KMS-11 (cell line): ENCODE results near the gene CDH19.

Experiments used
- H2AFZ ChIP-seq: fragments of 200-600 bp; sonication (generic); 2 replicates; pipeline ENCODE4 v1.6.1; 2016; ENCODE audit warnings: antibody characterized with exemption, mixed run types, low read depth
- H3K27ac ChIP-seq: fragments of 200-600 bp; sonication (generic); 2 replicates; pipeline ENCODE4 v1.6.1; 2016; ENCODE audit warnings: mild to moderate bottlenecking, mixed run types
- H3K27me3 ChIP-seq: fragments of 200-600 bp; sonication (generic); 2 replicates; pipeline ENCODE4 v1.6.1; 2017; ENCODE audit warnings: mild to moderate bottlenecking, low read depth, mixed run types, moderate library complexity; ENCODE audit not compliant: insufficient read depth
- H3K36me3 ChIP-seq: fragments of 200-600 bp; sonication (generic); 2 replicates; pipeline ENCODE4 v1.6.1; 2017; ENCODE audit warnings: mild to moderate bottlenecking, mixed run types; ENCODE audit not compliant: insufficient read depth
- H3K4me1 ChIP-seq: fragments of 200-600 bp; sonication (generic); 2 replicates; pipeline ENCODE4 v1.6.1; 2016; ENCODE audit warnings: mild to moderate bottlenecking, low read depth, mixed run types; ENCODE audit not compliant: poor library complexity, severe bottlenecking
- H3K4me2 ChIP-seq: fragments of 200-600 bp; sonication (generic); 2 replicates; pipeline ENCODE4 v1.7.0; 2016; ENCODE audit warnings: mild to moderate bottlenecking, mixed run types
- H3K4me3 ChIP-seq: fragments of 200-600 bp; sonication (generic); IDR thresholded peaks from 2 replicates; pipeline ENCODE4 v1.6.1; 2017; ENCODE audit warnings: low read depth, low read length, mixed read lengths; ENCODE audit not compliant: insufficient read depth
- H3K79me2 ChIP-seq: fragments of 200-600 bp; sonication (generic); 2 replicates; pipeline ENCODE4 v1.6.1; 2016; ENCODE audit warnings: low read depth, mixed run types; ENCODE audit not compliant: insufficient read depth
- H3K9ac ChIP-seq: fragments of 200-600 bp; sonication (generic); 2 replicates; pipeline ENCODE4 v1.6.1; 2016; ENCODE audit warnings: mild to moderate bottlenecking, mixed run types
- H4K20me1 ChIP-seq: fragments of 200-600 bp; sonication (generic); 2 replicates; pipeline ENCODE4 v1.6.1; 2016; ENCODE audit warnings: mild to moderate bottlenecking, mixed run types; ENCODE audit not compliant: insufficient read depth
- CTCF ChIP-seq: fragments of 200-600 bp; sonication (generic); conservative IDR thresholded peaks from 2 replicates; pipeline ENCODE4 v1.6.1; 2017; ENCODE audit warnings: low read depth, mild to moderate bottlenecking, antibody characterized with exemption, low read length, moderate library complexity, mixed read lengths

The CDH19 gene

DNA sequence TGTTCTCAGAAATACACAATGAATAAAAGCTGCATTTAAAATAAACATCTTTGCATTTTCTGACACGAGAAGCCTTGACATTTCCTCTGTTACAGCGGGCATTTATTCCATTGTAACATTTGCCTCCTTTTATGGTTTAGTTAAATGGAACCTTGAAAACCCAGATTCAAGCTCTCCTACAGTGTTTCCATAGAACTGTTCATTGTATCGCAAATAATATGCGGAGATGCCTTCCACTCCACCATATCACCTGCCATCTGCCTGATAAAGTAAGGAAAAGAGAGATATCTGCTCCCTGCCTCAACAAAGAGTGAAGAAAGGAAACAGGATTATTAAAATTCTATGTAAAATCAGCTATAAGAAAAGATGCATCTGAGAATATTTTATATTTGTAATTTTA, 69.8 kb downstream of the CDH19 start:
- H3K4me2 ChIP-seq, result no peak overlapping the region
- H3K36me3 ChIP-seq, result no peaks in the 10 kb centered on the region
- no peaks in the 10 kb centered on the region for H3K79me2 ChIP-seq
- no peak for TF ChIP-seq CTCF
- H3K9ac ChIP-seq, result no peak overlapping the region
- no peak overlapping the region for H3K27ac ChIP-seq
- no peaks in the 10 kb centered on the region for H3K27me3 ChIP-seq
- H2AFZ ChIP-seq, result no peak overlapping the region
- H3K4me3 ChIP-seq, result no peak overlapping the region
- H3K4me1 ChIP-seq, result no peaks in the 10 kb centered on the region
- H4K20me1 ChIP-seq, result no peaks in the 10 kb centered on the region

DNA sequence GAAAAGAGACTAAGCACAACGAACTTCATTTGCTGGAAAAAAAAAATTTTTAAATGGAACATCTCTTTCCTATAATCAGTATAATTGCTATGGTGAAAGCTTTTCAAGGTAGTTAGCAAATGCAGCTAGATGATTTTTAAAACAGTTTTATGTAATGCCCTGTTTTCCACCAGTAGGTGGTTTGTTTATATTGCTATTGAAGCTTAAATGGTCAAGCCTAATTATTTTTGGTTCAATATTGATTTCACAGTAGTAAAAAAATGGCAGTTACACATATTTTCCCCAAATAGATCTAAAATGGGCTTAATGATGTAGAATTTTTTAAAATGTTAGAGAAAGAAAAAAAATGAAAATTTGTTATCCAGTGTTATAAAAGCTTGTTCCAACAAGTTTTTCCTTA, 70.2 kb downstream of the CDH19 start:
- no peak overlapping the region for H3K4me2 ChIP-seq

GRCh38 chr18:66523219-66523991, 80.5 kb downstream of the CDH19 start:
- no peak overlapping the region for H3K27ac ChIP-seq
- no peaks in the 10 kb centered on the region for H3K27me3 ChIP-seq
- H3K4me1 ChIP-seq, result no peaks in the 10 kb centered on the region
- H2AFZ ChIP-seq, result no peak overlapping the region
- H3K36me3 ChIP-seq, result no peaks in the 10 kb centered on the region
- no peak for TF ChIP-seq CTCF
- no peaks in the 10 kb centered on the region for H4K20me1 ChIP-seq
- H3K9ac ChIP-seq, result no peak overlapping the region
- H3K4me3 ChIP-seq, result no peak overlapping the region
- H3K4me2 ChIP-seq, result no peak overlapping the region
- H3K79me2 ChIP-seq, result no peaks in the 10 kb centered on the region

More for the DNA sequence above, 70.2 kb downstream of the CDH19 start:
- TF ChIP-seq CTCF, result 0 out of 2 replicates have a peak, but pooled peaks have one; percentile 19
- Histone ChIP-seq H3K4me3 (no peak overlapping the region), H3K27ac (no peak overlapping the region), H3K4me1 (no peaks in the 10 kb centered on the region), H4K20me1 (no peaks in the 10 kb centered on the region), H3K9ac (no peak overlapping the region), H3K36me3 (no peaks in the 10 kb centered on the region), H3K27me3 (no peaks in the 10 kb centered on the region), H3K79me2 (no peaks in the 10 kb centered on the region), H2AFZ (no peak overlapping the region)

DNA sequence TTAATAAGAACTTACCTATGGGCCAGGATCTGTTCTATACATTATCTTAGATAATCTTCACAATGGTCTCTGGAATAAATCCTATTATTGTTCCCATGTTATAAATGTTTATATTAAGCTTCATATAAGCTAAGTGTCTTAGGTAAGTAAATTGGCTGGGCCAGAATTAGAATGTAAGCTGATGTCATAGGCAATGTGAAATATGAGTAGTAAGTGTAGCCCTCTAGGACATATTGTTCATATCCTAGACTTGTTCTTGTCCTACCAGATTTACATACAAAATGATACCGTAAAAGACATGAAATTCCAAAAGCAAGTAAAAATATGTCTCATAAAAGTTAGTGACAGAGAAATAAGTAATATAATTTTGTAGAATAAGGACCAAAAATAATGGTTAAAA, 89.9 kb downstream of the CDH19 start:
- no peaks in the 10 kb centered on the region for H4K20me1 ChIP-seq
- no peak for TF ChIP-seq CTCF
- H3K36me3 ChIP-seq, result no peaks in the 10 kb centered on the region
- H3K4me1 ChIP-seq, result peaks cover 6% of the 10 kb centered on the region
- H3K9ac ChIP-seq, result no peak overlapping the region
- H3K4me3 ChIP-seq, result no peak overlapping the region
- no peaks in the 10 kb centered on the region for H3K79me2 ChIP-seq
- H3K4me2 ChIP-seq, result no peak overlapping the region
- H2AFZ ChIP-seq, result no peak overlapping the region
- no peaks in the 10 kb centered on the region for H3K27me3 ChIP-seq
- H3K27ac ChIP-seq, result no peak overlapping the region
